CD4-positive, alpha-beta T cell treated with Interleukin-4 for 1 hour (primary cell): ENCODE data around the gene NLGN4Y.

ENCODE experiments used
- DNase-seq, 2 donors: peaks; one replicate each; pipeline ENCODE4 v3.0.0-alpha.2; 2020 to 2022

NLGN4Y gene

GRCh38 chrY:14679181-14679580 is 154.9 kb downstream of the NLGN4Y start:
- no peak for DNase-seq

- no peak for DNase-seq
Measured at GRCh38 chrY:14694543-14694942, 170.2 kb downstream of the NLGN4Y start.

- no peak for DNase-seq
Measured at GRCh38 chrY:14708158-14708557, 183.8 kb downstream of the NLGN4Y start.

GRCh38 chrY:14741596-14741995 is 217.3 kb downstream of the NLGN4Y start:
- DNase-seq = no peak

GRCh38 chrY:14748329-14748728 is 224.0 kb downstream of the NLGN4Y start:
- DNase-seq = no peak

GRCh38 chrY:14755571-14755970 is 231.2 kb downstream of the NLGN4Y start:
- no peak for DNase-seq

- no peak for DNase-seq
Measured at GRCh38 chrY:14762903-14763302, 238.6 kb downstream of the NLGN4Y start.

GRCh38 chrY:14763600-14763999 is 239.3 kb downstream of the NLGN4Y start:
- DNase-seq = no peak

- no peak for DNase-seq
Measured at GRCh38 chrY:14778208-14778607, 253.9 kb downstream of the NLGN4Y start.

- no peak for DNase-seq
Measured at GRCh38 chrY:14793104-14793503, 268.8 kb downstream of the NLGN4Y start.

- DNase-seq = no peak
Measured at GRCh38 chrY:14793674-14794073, 269.3 kb downstream of the NLGN4Y start.

GRCh38 chrY:14798010-14798409 is 273.7 kb downstream of the NLGN4Y start:
- DNase-seq = no peak

- no peak for DNase-seq
Measured at GRCh38 chrY:14801096-14801495, 276.8 kb downstream of the NLGN4Y start.

GRCh38 chrY:14802125-14802524 is 277.8 kb downstream of the NLGN4Y start:
- no peak for DNase-seq

- no peak for DNase-seq
Measured at GRCh38 chrY:14804041-14804440, 279.7 kb downstream of the NLGN4Y start.

- no peak for DNase-seq
Measured at GRCh38 chrY:14818452-14818851, 294.1 kb downstream of the NLGN4Y start.

- no peak for DNase-seq
Measured at GRCh38 chrY:14822201-14822600, 297.9 kb downstream of the NLGN4Y start.

- DNase-seq = no peak
Measured at GRCh38 chrY:14822906-14823305, 298.6 kb downstream of the NLGN4Y start.

GRCh38 chrY:14824583-14824982 is 300.3 kb downstream of the NLGN4Y start:
- no peak for DNase-seq

- no peak for DNase-seq
Measured at GRCh38 chrY:14825728-14826127, 301.4 kb downstream of the NLGN4Y start.

- no peak for DNase-seq
Measured at GRCh38 chrY:14828531-14828930, 304.2 kb downstream of the NLGN4Y start.

- no peak for DNase-seq
Measured at GRCh38 chrY:14829366-14829885, 305.1 kb downstream of the NLGN4Y start.

GRCh38 chrY:14834103-14835060 is 310.1 kb downstream of the NLGN4Y start:
- peak in 1 of 2 donors; percentile 31 for DNase-seq

GRCh38 chrY:14837466-14837865 is 313.1 kb downstream of the NLGN4Y start:
- DNase-seq = no peak

- DNase-seq = no peak
Measured at GRCh38 chrY:14850734-14851133, 326.4 kb downstream of the NLGN4Y start.
